Ascending aorta (tissue), 2 donors: ENCODE results near the gene KCNMB3. TPM values are rescaled to one million over a fixed set of nuclear protein-coding genes. Genes with fewer than 3 reads are reported as not detected.
A peak's percentile ranks its signal among the peaks of the same experiment; 100 is the strongest.
"Not testable (repeated sequence)": the region's sequence is repeated elsewhere in the genome, so short reads cannot be mapped to it uniquely, and the experiment has no call there.

Source experiments
- DNase-seq, 2 donors: peaks; one replicate each; pipeline ENCODE4 v3.0.0-alpha.2; 2019; ENCODE audit warnings: low spot score in 2 of 2
- H3K27ac ChIP-seq, 2 donors: fragments of 200-600 bp; sonication (generic); one replicate each; pipeline ENCODE4 v1.5.1; 2016 to 2017; ENCODE audit warnings: mild to moderate bottlenecking in 1 of 2
- H3K27me3 ChIP-seq: fragments of 200-600 bp; sonication (generic); one replicate; pipeline ENCODE4 v1.5.1; 2017
- H3K36me3 ChIP-seq, 2 donors: fragments of 200-600 bp; sonication (generic); one replicate each; pipeline ENCODE4 v1.5.1; 2016
- H3K4me1 ChIP-seq, 2 donors: fragments of 200-600 bp; sonication (generic); one replicate each; pipeline ENCODE4 v1.5.1; 2016 to 2017; ENCODE audit warnings: mild to moderate bottlenecking in 1 of 2
- H3K4me3 ChIP-seq, 2 donors: fragments of 200-600 bp; sonication (generic); one replicate each; pipeline ENCODE4 v1.5.1; 2016 to 2017; ENCODE audit warnings: mild to moderate bottlenecking in 1 of 2
- H3K9me3 ChIP-seq, 2 donors: fragments of 200-600 bp; sonication (generic); one replicate each; pipeline ENCODE4 v1.5.1; 2016
- CTCF ChIP-seq, 3 experiments: fragments of 200-600 bp in 2 of 3; fragments of 450-650 bp in 1 of 3; sonication (generic) in 2 of 3; IDR thresholded peaks; one replicate each; pipeline ENCODE4 v1.5.1; 2016 to 2019; ENCODE audit warnings: antibody characterized with exemption in 3 of 3, mild to moderate bottlenecking in 1 of 3, moderate library complexity in 1 of 3
- intact Hi-C: fragments of 100-400 bp; cut with DNase I; formaldehyde crosslinking; loops from one replicate; pipeline ENCODE4 v1.15.1; 2023
- total RNA-seq: library from RNA; depleted of rRNA; stranded (reverse); fragments of >200 nt; gene quantifications from one replicate; pipeline ENCODE4 v1.1.0, GENCODE V29; 2016

KCNMB3 gene
- total RNA-seq, 1 donor from 2014 or later = 16.5 TPM

GRCh38 chr3:179264449-179264848 lies 13.5 kb upstream of the KCNMB3 start:
- no peak for DNase-seq

GRCh38 chr3:179263134-179263533 lies 12.2 kb upstream of the KCNMB3 start:
- Histone ChIP-seq H3K4me3 (no peak overlapping the region), H3K36me3 (no peaks in the 10 kb centered on the region), H3K27me3 (no peaks in the 10 kb centered on the region), H3K9me3 (peaks cover 3 to 9% of the 10 kb centered on the region in 2 donors), H3K27ac (no peak overlapping the region), H3K4me1 (no peaks in the 10 kb centered on the region)
- intact Hi-C loops = no loop called here
- TF ChIP-seq CTCF (IDR thresholded peaks at IDR 0.05) = no peak
- DNase-seq = no peak

More at GRCh38 chr3:179264449-179264848, 13.5 kb upstream of the KCNMB3 start:
- no peaks in the 10 kb centered on the region for H3K9me3 ChIP-seq
- no peaks in the 10 kb centered on the region for H3K27me3 ChIP-seq
- no peak overlapping the region for H3K27ac ChIP-seq
- no peaks in the 10 kb centered on the region for H3K36me3 ChIP-seq
- TF ChIP-seq CTCF (IDR thresholded peaks at IDR 0.05) = no peak
- intact Hi-C loops = no loop called here
- H3K4me3 ChIP-seq = no peak overlapping the region
- no peaks in the 10 kb centered on the region for H3K4me1 ChIP-seq

- intact Hi-C loops = loop anchor here (1.0 kb wide), 1 partner anchor 114 kb away; no protein-coding TSS in a partner anchor
Measured at GRCh38 chr3:179260949-179261765, 10.2 kb upstream of the KCNMB3 start.

GRCh38 chr3:179259959-179260756 lies 9.2 kb upstream of the KCNMB3 start:
- peak overlapping the region in 1 of 2 donors; percentile 67 for H3K4me3 ChIP-seq
- H3K4me1 ChIP-seq, H3K36me3 ChIP-seq, H3K27me3 ChIP-seq, H3K27ac ChIP-seq, intact Hi-C loops, DNase-seq: not testable (repeated sequence)
- H3K9me3 ChIP-seq = peaks cover 3 to 19% of the 10 kb centered on the region in 2 donors

More at GRCh38 chr3:179260949-179261765, 10.2 kb upstream of the KCNMB3 start:
- Histone ChIP-seq H3K4me3 (peak overlapping the region; percentile 67 to 72), H3K27me3 (no peaks in the 10 kb centered on the region), H3K27ac (peak overlapping the region; percentile 35 to 61), H3K9me3 (peaks cover 3 to 11% of the 10 kb centered on the region in 2 donors), H3K36me3 (no peaks in the 10 kb centered on the region), H3K4me1 (no peaks in the 10 kb centered on the region)
- TF ChIP-seq CTCF (IDR thresholded peaks at IDR 0.05) = no peak
- peak in 1 of 2 donors; percentile 79 for DNase-seq

- TF ChIP-seq CTCF (IDR thresholded peaks at IDR 0.05) = no peak
- intact Hi-C loops = no loop called here
- DNase-seq = no peak
Measured at GRCh38 chr3:179258820-179259219, 7.9 kb upstream of the KCNMB3 start.

GRCh38 chr3:179257742-179258141 lies 6.8 kb upstream of the KCNMB3 start:
- intact Hi-C loops, H3K27me3 ChIP-seq, DNase-seq: not testable (repeated sequence)

More at GRCh38 chr3:179258820-179259219, 7.9 kb upstream of the KCNMB3 start:
- Histone ChIP-seq H3K4me3 (no peak overlapping the region), H3K36me3 (no peaks in the 10 kb centered on the region), H3K9me3 (peaks cover 3 to 19% of the 10 kb centered on the region in 2 donors), H3K4me1 (no peaks in the 10 kb centered on the region), H3K27ac (no peak overlapping the region), H3K27me3 (no peaks in the 10 kb centered on the region)

More at GRCh38 chr3:179257742-179258141, 6.8 kb upstream of the KCNMB3 start:
- not testable (repeated sequence) for H3K4me1 ChIP-seq, H3K27ac ChIP-seq, H3K36me3 ChIP-seq, H3K4me3 ChIP-seq
- peaks cover 3 to 25% of the 10 kb centered on the region in 2 donors for H3K9me3 ChIP-seq
